GM12892 (cell line): ENCODE results near the gene CNIH3.

Experiments used
- POLR2A ChIP-seq: IDR thresholded peaks from 2 replicates; pipeline ENCODE4 v1.6.1; 2011; ENCODE audit warnings: low read depth, low read length, control low read depth
- POLR2AphosphoS5 ChIP-seq: IDR thresholded peaks from 2 replicates; pipeline ENCODE4 v1.6.1; 2011; ENCODE audit warnings: low read depth, low read length, control low read depth
- TAF1 ChIP-seq: IDR thresholded peaks from 2 replicates; pipeline ENCODE4 v1.6.1; 2011; ENCODE audit warnings: low read depth, mild to moderate bottlenecking, control low read depth, low read length, borderline replicate concordance

DNA sequence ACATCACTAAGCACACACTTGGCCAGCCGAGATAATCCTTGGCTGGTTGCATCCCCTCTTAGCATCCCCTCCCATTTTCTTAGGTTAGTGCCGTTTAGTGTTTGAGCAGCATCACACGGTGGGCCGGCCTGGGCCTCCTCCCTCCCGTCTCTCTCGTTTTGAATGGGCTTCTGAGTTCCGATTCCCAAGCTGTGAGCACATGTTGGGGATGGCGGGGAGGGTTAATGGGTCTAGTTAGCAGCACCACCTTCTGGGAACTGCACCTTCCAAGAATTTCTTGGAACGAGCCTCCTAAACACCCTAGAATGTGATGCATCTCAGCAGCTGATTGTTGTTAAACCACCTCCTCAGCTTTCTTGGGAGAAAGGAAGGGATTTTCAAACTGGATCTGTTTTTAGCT is 73.3 kb downstream of the CNIH3 start:
- TF ChIP-seq POLR2A (no peak), POLR2AphosphoS5 (no peak), TAF1 (no peak)
